Thyroid gland (tissue), 4 donors: Measurements from ENCODE around the gene TGM4. TPM values are rescaled to one million over a fixed set of nuclear protein-coding genes. Genes with fewer than 3 reads are reported as not detected.

Experiments
- DNase-seq, 2 donors: peaks; one replicate each; pipeline ENCODE4 v3.0.0-alpha.2; 2019
- H3K27ac ChIP-seq, 3 donors: fragments of 200-600 bp; sonication (generic); 1 replicate in 2 of 3; 2 replicates in 1 of 3; pipeline ENCODE4 v1.5.1; 2016 to 2019; ENCODE audit warnings: mild to moderate bottlenecking in 1 of 3, moderate library complexity in 1 of 3
- H3K27me3 ChIP-seq: fragments of 200-600 bp; sonication (generic); one replicate; pipeline ENCODE4 v1.5.1; 2019
- H3K36me3 ChIP-seq, 2 donors: fragments of 200-600 bp; sonication (generic); one replicate each; pipeline ENCODE4 v1.5.1; 2016 to 2019
- H3K4me1 ChIP-seq, 2 donors: fragments of 200-600 bp; sonication (generic); one replicate each; pipeline ENCODE4 v1.5.1; 2017 to 2019
- H3K4me3 ChIP-seq, 3 donors: fragments of 200-600 bp; sonication (generic); replicated peaks in 1 of 3; 1 replicate in 2 of 3; 2 replicates in 1 of 3; pipeline ENCODE4 v1.5.1; 2016; ENCODE audit warnings: mild to moderate bottlenecking in 1 of 3
- H3K9me3 ChIP-seq: fragments of 200-600 bp; sonication (generic); one replicate; pipeline ENCODE4 v1.5.1; 2017
- POLR2A ChIP-seq, 2 donors: fragments of 450-650 bp; IDR thresholded peaks; one replicate each; pipeline ENCODE4 v1.6.1; 2017; ENCODE audit warnings: antibody characterized with exemption in 2 of 2, mild to moderate bottlenecking in 2 of 2, moderate library complexity in 1 of 2
- WGBS, 2 donors: methylation state at CpG; one replicate each; pipeline ENCODE4 v1.1.5; 2017; 5-methylcytosine and 5-hydroxymethylcytosine counted together
- intact Hi-C: fragments of 100-400 bp; cut with DNase I; formaldehyde crosslinking; loops from one replicate; pipeline ENCODE4 v1.15.1; 2023
- total RNA-seq, 4 donors: library from RNA; depleted of rRNA; stranded (reverse); fragments of >200 nt; gene quantifications; one replicate each; pipeline ENCODE4 v1.2.3, GENCODE V29; 2016
- TF ChIP-seq, protein P1 (sequence below), 6 experiments: fragments of 200-600 bp in 3 of 6; fragments of 450-650 bp in 3 of 6; sonication (generic) in 3 of 6; IDR thresholded peaks; one replicate each; pipeline ENCODE4 v1.5.1; 2016 to 2019; ENCODE audit warnings: antibody characterized with exemption in 6 of 6, mild to moderate bottlenecking in 2 of 6, inconsistent platforms in 1 of 6, moderate library complexity in 1 of 6

Gene TGM4
- total RNA-seq, 4 donors from 2014 or later: 0.13 to 0.33 TPM; not detected in 2

- H3K4me1 ChIP-seq: no peaks in the 10 kb centered on the region
- H3K9me3 ChIP-seq: no peaks in the 10 kb centered on the region
- H3K27ac ChIP-seq: no peak overlapping the region
- no peaks in the 10 kb centered on the region for H3K27me3 ChIP-seq
- no peaks in the 10 kb centered on the region for H3K36me3 ChIP-seq
- intact Hi-C loops: no loop called here
- DNase-seq: no peak
- WGBS, 2 donors: 63 to 74% methylated on average over 2 of the region's 2 CpGs
- no peak for TF ChIP-seq POLR2A (IDR thresholded peaks at IDR 0.05)
- TF ChIP-seq, protein P1, sequence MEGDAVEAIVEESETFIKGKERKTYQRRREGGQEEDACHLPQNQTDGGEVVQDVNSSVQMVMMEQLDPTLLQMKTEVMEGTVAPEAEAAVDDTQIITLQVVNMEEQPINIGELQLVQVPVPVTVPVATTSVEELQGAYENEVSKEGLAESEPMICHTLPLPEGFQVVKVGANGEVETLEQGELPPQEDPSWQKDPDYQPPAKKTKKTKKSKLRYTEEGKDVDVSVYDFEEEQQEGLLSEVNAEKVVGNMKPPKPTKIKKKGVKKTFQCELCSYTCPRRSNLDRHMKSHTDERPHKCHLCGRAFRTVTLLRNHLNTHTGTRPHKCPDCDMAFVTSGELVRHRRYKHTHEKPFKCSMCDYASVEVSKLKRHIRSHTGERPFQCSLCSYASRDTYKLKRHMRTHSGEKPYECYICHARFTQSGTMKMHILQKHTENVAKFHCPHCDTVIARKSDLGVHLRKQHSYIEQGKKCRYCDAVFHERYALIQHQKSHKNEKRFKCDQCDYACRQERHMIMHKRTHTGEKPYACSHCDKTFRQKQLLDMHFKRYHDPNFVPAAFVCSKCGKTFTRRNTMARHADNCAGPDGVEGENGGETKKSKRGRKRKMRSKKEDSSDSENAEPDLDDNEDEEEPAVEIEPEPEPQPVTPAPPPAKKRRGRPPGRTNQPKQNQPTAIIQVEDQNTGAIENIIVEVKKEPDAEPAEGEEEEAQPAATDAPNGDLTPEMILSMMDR (IDR thresholded peaks at IDR 0.05): no peak
- H3K4me3 ChIP-seq: no peak overlapping the region
These were observed 28.9 kb downstream of the TGM4 start for GRCh38 chr3:44903314-44903713.

DNA sequence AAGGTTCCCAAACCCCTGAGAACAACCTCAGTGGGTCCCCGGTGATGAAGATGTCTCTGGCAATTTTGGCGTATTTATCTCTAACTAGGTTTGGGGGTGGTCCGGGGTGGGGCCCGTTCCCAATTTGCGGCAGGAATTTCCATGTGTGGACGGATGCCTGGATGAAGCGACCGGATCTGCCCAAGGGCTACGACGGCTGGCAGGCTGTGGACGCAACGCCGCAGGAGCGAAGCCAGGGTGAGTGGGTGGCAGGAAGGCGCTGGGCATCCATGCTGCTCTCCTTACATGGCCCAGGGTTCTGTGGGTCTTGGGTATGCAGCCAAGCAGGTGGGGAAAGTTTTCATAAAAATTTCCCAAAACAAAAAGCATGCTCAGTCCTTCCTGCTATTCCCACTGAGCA is 29.3 kb downstream of the TGM4 start:
- no peak overlapping the region for H3K27ac ChIP-seq
- no peaks in the 10 kb centered on the region for H3K4me1 ChIP-seq
- H3K9me3 ChIP-seq: no peaks in the 10 kb centered on the region
- H3K4me3 ChIP-seq: no peak overlapping the region
- no peaks in the 10 kb centered on the region for H3K36me3 ChIP-seq
- no peaks in the 10 kb centered on the region for H3K27me3 ChIP-seq
- WGBS, 2 donors: 93 to 94% methylated on average over 15 of the region's 15 CpGs
- DNase-seq: no peak
- TF ChIP-seq, protein P1 (IDR thresholded peaks at IDR 0.05): no peak
- TF ChIP-seq POLR2A (IDR thresholded peaks at IDR 0.05): no peak
- intact Hi-C loops: no loop called here

- H3K36me3 ChIP-seq: no peaks in the 10 kb centered on the region
- H3K27ac ChIP-seq: no peak overlapping the region
- no peak overlapping the region for H3K4me3 ChIP-seq
- no peaks in the 10 kb centered on the region for H3K4me1 ChIP-seq
- DNase-seq: no peak
- no peak for TF ChIP-seq POLR2A (IDR thresholded peaks at IDR 0.05)
- TF ChIP-seq, protein P1 (IDR thresholded peaks at IDR 0.05): no peak
- WGBS, 2 donors: 64 to 75% methylated on average over 3 of the region's 3 CpGs
- no peaks in the 10 kb centered on the region for H3K27me3 ChIP-seq
- intact Hi-C loops: no loop called here
- no peaks in the 10 kb centered on the region for H3K9me3 ChIP-seq
These were observed 31.2 kb downstream of the TGM4 start for GRCh38 chr3:44905446-44906157.

DNA sequence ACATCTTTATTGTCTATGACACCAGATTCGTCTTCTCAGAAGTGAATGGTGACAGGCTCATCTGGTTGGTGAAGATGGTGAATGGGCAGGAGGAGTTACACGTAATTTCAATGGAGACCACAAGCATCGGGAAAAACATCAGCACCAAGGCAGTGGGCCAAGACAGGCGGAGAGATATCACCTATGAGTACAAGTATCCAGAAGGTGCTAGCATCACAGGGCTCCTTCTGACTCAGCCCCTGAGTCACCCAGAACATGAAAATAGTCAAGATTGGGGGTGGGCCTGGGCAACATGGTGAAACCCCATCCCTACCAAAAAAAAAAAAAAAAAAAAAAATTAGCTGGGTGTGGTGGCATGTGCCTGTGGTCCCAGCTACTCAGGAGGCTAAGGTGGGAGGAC is 32.6 kb downstream of the TGM4 start:
- no peak for DNase-seq
- Histone ChIP-seq H3K27ac (no peak overlapping the region), H3K4me1 (no peaks in the 10 kb centered on the region), H3K36me3 (no peaks in the 10 kb centered on the region), H3K9me3 (no peaks in the 10 kb centered on the region), H3K27me3 (no peaks in the 10 kb centered on the region), H3K4me3 (no peak overlapping the region)
- 74 to 85% methylated on average over 4 of the region's 4 CpGs for WGBS, 2 donors
- TF ChIP-seq POLR2A (IDR thresholded peaks at IDR 0.05): no peak
- TF ChIP-seq, protein P1 (IDR thresholded peaks at IDR 0.05): no peak
- intact Hi-C loops: no loop called here

DNA sequence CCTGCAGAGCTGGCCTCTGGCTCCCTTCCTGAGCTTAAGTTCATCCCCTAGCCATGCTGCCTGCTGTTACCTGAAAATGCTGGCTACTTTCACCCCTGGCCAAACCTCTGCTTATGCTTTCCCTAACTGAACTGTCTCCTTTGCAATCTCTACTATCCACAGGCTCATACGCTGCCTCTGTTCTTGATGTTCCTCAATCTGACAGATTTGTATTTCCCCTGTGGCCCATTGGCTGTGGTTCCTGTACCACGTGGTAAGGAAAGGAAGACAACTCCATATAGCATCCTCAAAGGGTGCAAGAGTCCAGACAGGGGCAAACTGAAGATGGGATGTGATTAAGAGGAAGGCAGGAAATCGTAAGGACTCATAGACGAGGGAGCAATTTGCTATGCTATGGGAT is 33.2 kb downstream of the TGM4 start:
- no peak for TF ChIP-seq POLR2A (IDR thresholded peaks at IDR 0.05)
- TF ChIP-seq, protein P1 (IDR thresholded peaks at IDR 0.05): no peak
- no peaks in the 10 kb centered on the region for H3K27me3 ChIP-seq
- H3K36me3 ChIP-seq: no peaks in the 10 kb centered on the region
- H3K9me3 ChIP-seq: no peaks in the 10 kb centered on the region
- no peak overlapping the region for H3K27ac ChIP-seq
- H3K4me1 ChIP-seq: no peaks in the 10 kb centered on the region
- H3K4me3 ChIP-seq: no peak overlapping the region
- 77% methylated on average over 4 of the region's 4 CpGs for WGBS, 2 donors
- no peak for DNase-seq
- intact Hi-C loops: no loop called here
